Thyroid gland (tissue), 4 donors: ENCODE measurements around the gene LTF. TPM values are rescaled to one million over a fixed set of nuclear protein-coding genes. Genes with fewer than 3 reads are reported as not detected.
A peak's percentile ranks its signal among the peaks of the same experiment; 100 is the strongest.

Experiments used
- DNase-seq, 2 donors: peaks; one replicate each; pipeline ENCODE4 v3.0.0-alpha.2; 2019
- H3K27ac ChIP-seq, 3 donors: fragments of 200-600 bp; sonication (generic); 1 replicate in 2 of 3; 2 replicates in 1 of 3; pipeline ENCODE4 v1.5.1; 2016 to 2019; ENCODE audit warnings: mild to moderate bottlenecking in 1 of 3, moderate library complexity in 1 of 3
- H3K27me3 ChIP-seq: fragments of 200-600 bp; sonication (generic); one replicate; pipeline ENCODE4 v1.5.1; 2019
- H3K36me3 ChIP-seq, 2 donors: fragments of 200-600 bp; sonication (generic); one replicate each; pipeline ENCODE4 v1.5.1; 2016 to 2019
- H3K4me1 ChIP-seq, 2 donors: fragments of 200-600 bp; sonication (generic); one replicate each; pipeline ENCODE4 v1.5.1; 2017 to 2019
- H3K4me3 ChIP-seq, 3 donors: fragments of 200-600 bp; sonication (generic); replicated peaks in 1 of 3; 1 replicate in 2 of 3; 2 replicates in 1 of 3; pipeline ENCODE4 v1.5.1; 2016; ENCODE audit warnings: mild to moderate bottlenecking in 1 of 3
- H3K9me3 ChIP-seq: fragments of 200-600 bp; sonication (generic); one replicate; pipeline ENCODE4 v1.5.1; 2017
- CTCF ChIP-seq, 6 experiments: fragments of 200-600 bp in 3 of 6; fragments of 450-650 bp in 3 of 6; sonication (generic) in 3 of 6; IDR thresholded peaks; one replicate each; pipeline ENCODE4 v1.5.1; 2016 to 2019; ENCODE audit warnings: antibody characterized with exemption in 6 of 6, mild to moderate bottlenecking in 2 of 6, inconsistent platforms in 1 of 6, moderate library complexity in 1 of 6
- POLR2A ChIP-seq, 2 donors: fragments of 450-650 bp; IDR thresholded peaks; one replicate each; pipeline ENCODE4 v1.6.1; 2017; ENCODE audit warnings: antibody characterized with exemption in 2 of 2, mild to moderate bottlenecking in 2 of 2, moderate library complexity in 1 of 2
- WGBS, 2 donors: methylation state at CpG; one replicate each; pipeline ENCODE4 v1.1.5; 2017; 5-methylcytosine and 5-hydroxymethylcytosine counted together
- intact Hi-C: fragments of 100-400 bp; cut with DNase I; formaldehyde crosslinking; loops from one replicate; pipeline ENCODE4 v1.15.1; 2023
- total RNA-seq, 4 donors: library from RNA; depleted of rRNA; stranded (reverse); fragments of >200 nt; gene quantifications; one replicate each; pipeline ENCODE4 v1.2.3, GENCODE V29; 2016

The LTF gene
- total RNA-seq, 4 donors from 2014 or later, result 6.3 to 48.6 (median 32.5) TPM

GRCh38 chr3:46468753-46469600 lies 4.3 kb upstream of the LTF start:
- 54 to 56% methylated on average over 6 of the region's 6 CpGs for WGBS, 2 donors
- Histone ChIP-seq H3K27me3 (no peaks in the 10 kb centered on the region), H3K4me3 (no peak overlapping the region), H3K27ac (peak overlapping the region; percentile 49 to 78 (median 67)), H3K9me3 (no peaks in the 10 kb centered on the region), H3K36me3 (no peaks in the 10 kb centered on the region), H3K4me1 (peaks cover 24 to 56% of the 10 kb centered on the region in 2 donors)
- DNase-seq, result peak; percentile 63 to 72
- peak in 1 of 2 donors; percentile 26 for TF ChIP-seq POLR2A (IDR thresholded peaks at IDR 0.05)
- TF ChIP-seq CTCF (IDR thresholded peaks at IDR 0.05), result no peak
- intact Hi-C loops, result no loop called here

GRCh38 chr3:46467562-46467961 lies 2.9 kb upstream of the LTF start:
- TF ChIP-seq POLR2A (IDR thresholded peaks at IDR 0.05) (no peak), CTCF (IDR thresholded peaks at IDR 0.05) (no peak)
- no peaks in the 10 kb centered on the region for H3K36me3 ChIP-seq
- H3K4me3 ChIP-seq, result no peak overlapping the region
- H3K9me3 ChIP-seq, result no peaks in the 10 kb centered on the region
- peaks cover 29 to 69% of the 10 kb centered on the region in 2 donors for H3K4me1 ChIP-seq
- DNase-seq, result no peak
- 93% methylated on average over 4 of the region's 4 CpGs for WGBS, 2 donors
- intact Hi-C loops, result no loop called here
- H3K27me3 ChIP-seq, result no peaks in the 10 kb centered on the region
- H3K27ac ChIP-seq, result no peak overlapping the region

GRCh38 chr3:46466871-46467403 lies 2.2 kb upstream of the LTF start:
- TF ChIP-seq CTCF (IDR thresholded peaks at IDR 0.05) (no peak), POLR2A (IDR thresholded peaks at IDR 0.05) (no peak)

GRCh38 chr3:46466273-46466672 lies 1.6 kb upstream of the LTF start:
- H3K27me3 ChIP-seq, result no peaks in the 10 kb centered on the region
- peak; percentile 84 to 88 for DNase-seq
- TF ChIP-seq CTCF (IDR thresholded peaks at IDR 0.05) (no peak), POLR2A (IDR thresholded peaks at IDR 0.05) (no peak)
- H3K4me1 ChIP-seq, result peaks cover 31 to 68% of the 10 kb centered on the region in 2 donors
- intact Hi-C loops, result no loop called here
- peak overlapping the region in 1 of 3 donors; percentile 41 for H3K27ac ChIP-seq
- H3K9me3 ChIP-seq, result no peaks in the 10 kb centered on the region
- no peak overlapping the region for H3K4me3 ChIP-seq
- H3K36me3 ChIP-seq, result no peaks in the 10 kb centered on the region

More at GRCh38 chr3:46466871-46467403, 2.2 kb upstream of the LTF start:
- peaks cover 31 to 72% of the 10 kb centered on the region in 2 donors for H3K4me1 ChIP-seq
- no peak for DNase-seq
- H3K27ac ChIP-seq, result no peak overlapping the region
- H3K9me3 ChIP-seq, result no peaks in the 10 kb centered on the region
- no peaks in the 10 kb centered on the region for H3K27me3 ChIP-seq
- H3K36me3 ChIP-seq, result no peaks in the 10 kb centered on the region
- intact Hi-C loops, result no loop called here
- no peak overlapping the region for H3K4me3 ChIP-seq
- WGBS, 2 donors, result 76 to 77% methylated on average over 1 of the region's 1 CpG

GRCh38 chr3:46465196-46465520 lies 453 bp upstream of the LTF start:
- H3K36me3 ChIP-seq, result no peaks in the 10 kb centered on the region
- peaks cover 31 to 58% of the 10 kb centered on the region in 2 donors for H3K4me1 ChIP-seq
- no peak for DNase-seq
- H3K27ac ChIP-seq, result no peak overlapping the region
- no peaks in the 10 kb centered on the region for H3K9me3 ChIP-seq
- WGBS, 2 donors, result 58 to 83% methylated on average over 1 to 2 of the region's 2 CpGs
- no peaks in the 10 kb centered on the region for H3K27me3 ChIP-seq
- intact Hi-C loops, result no loop called here
- TF ChIP-seq CTCF (IDR thresholded peaks at IDR 0.05) (no peak), POLR2A (IDR thresholded peaks at IDR 0.05) (no peak)
- H3K4me3 ChIP-seq, result no peak overlapping the region
